ENCODE measurements around the gene DDX47. TPM values are rescaled to one million over a fixed set of nuclear protein-coding genes. Genes with fewer than 3 reads are reported as not detected.

DDX47 gene
- total and polyA plus RNA-seq, 2 of the 4 experiments (the other 2 are of a cell fraction) = 77.8 to 89.5 TPM

GRCh38 chr12:12764824-12765223, 48.3 kb upstream of the DDX47 start:
- ChIA-PET CTCF (no interaction called here), POLR2A (ENCODE audit: unreplicated experiment) (no interaction called here)
- no peak for DNase-seq
- TF ChIP-seq FOS (IDR thresholded peaks at IDR 0.05; ENCODE audit: low read depth, low read length) (no peak), RCOR1 (IDR thresholded peaks at IDR 0.05; ENCODE audit: insufficient replicate concordance, low read length) (no peak), MAZ (IDR thresholded peaks at IDR 0.05; ENCODE audit: borderline replicate concordance, low read depth, low read length) (no peak), CTCF (conservative IDR thresholded peaks at IDR 0.05; ENCODE audit: low read depth, low read length) (no peak), ELK1 (IDR thresholded peaks at IDR 0.05; ENCODE audit: borderline replicate concordance, low read depth, low read length) (no peak), CHD1 (IDR thresholded peaks at IDR 0.05; ENCODE audit: low read depth, low read length) (no peak), SMC3 (IDR thresholded peaks at IDR 0.05; ENCODE audit: low read depth, low read length) (no peak), BHLHE40 (IDR thresholded peaks at IDR 0.05; ENCODE audit: low read depth, low read length) (no peak), USF2 (IDR thresholded peaks at IDR 0.05; ENCODE audit: low read depth, low read length) (no peak)
- in situ Hi-C loops (cut with MboI; ENCODE audit: low sequenced_read_pairs) = no loop called here
- H3K9me1 ChIP-seq (ENCODE audit: insufficient read depth, low read length) = no peaks in the 10 kb centered on the region
- H4K8ac ChIP-seq (ENCODE audit: low read depth in 2 of 2, low read length in 2 of 2) = no peak overlapping the region
- BruUV-seq (replicated peaks) = no TSS peak
- no peak overlapping the region for H3K4me2 ChIP-seq (ENCODE audit: low read depth, low read length)
- H3K9ac ChIP-seq (ENCODE audit: low read depth, low read length) = no peak overlapping the region
- no peak overlapping the region for H2AK5ac ChIP-seq (ENCODE audit: low read depth, low read length)
- H4K20me1 ChIP-seq (ENCODE audit: insufficient read depth, low read length) = no peaks in the 10 kb centered on the region
- H3K14ac ChIP-seq (replicated peaks; ENCODE audit: low read depth, low read length) = 0 out of 2 replicates have a peak overlapping the region, but pooled peaks have one; percentile 26
- no peak overlapping the region for H2BK120ac ChIP-seq (ENCODE audit: low read depth, low read length)
- no peak for ATAC-seq (ENCODE audit: low read depth)
- no peak overlapping the region for H3K4me3 ChIP-seq (ENCODE audit: insufficient read depth, low read depth, low read length)
- no peak overlapping the region for H3K4ac ChIP-seq (ENCODE audit: low read depth, low read length)
- H3K27me3 ChIP-seq (ENCODE audit: control insufficient read depth, insufficient read depth, low read length) = no peaks in the 10 kb centered on the region
- H2BK5ac ChIP-seq (ENCODE audit: low read depth, low read length, poor library complexity, severe bottlenecking) = no peak overlapping the region
- no peaks in the 10 kb centered on the region for H3K4me1 ChIP-seq (ENCODE audit: control insufficient read depth, insufficient read depth, low read length)
- no peak overlapping the region for H3K27ac ChIP-seq (ENCODE audit: insufficient read depth, low read length)
- dilution Hi-C loops (cut with HindIII; ENCODE audit: low sequenced_read_pairs, unreplicated experiment) = no loop called here
- H3K79me1 ChIP-seq (ENCODE audit: low read depth in 1 of 2, low read length in 2 of 2) = peaks cover 3 to 13% of the 10 kb centered on the region in 2 experiments; a peak in 2 of 4 replicates
- no peak overlapping the region for H3K56ac ChIP-seq (ENCODE audit: extremely low read depth, insufficient read depth, low read length)
- no peak overlapping the region for H3K23ac ChIP-seq (ENCODE audit: low read depth, low read length)
- no peaks in the 10 kb centered on the region for H3K36me3 ChIP-seq (ENCODE audit: control insufficient read depth, insufficient read depth, low read length)
- H2BK15ac ChIP-seq (ENCODE audit: low read depth, low read length) = no peak overlapping the region
- no peaks in the 10 kb centered on the region for H3K9me3 ChIP-seq (ENCODE audit: control insufficient read depth, insufficient read depth, low read length)
- H4K91ac ChIP-seq (ENCODE audit: insufficient read depth, low read depth, low read length) = no peak overlapping the region
- H4K5ac ChIP-seq (ENCODE audit: low read depth, low read length) = no peak overlapping the region
- H3K18ac ChIP-seq (ENCODE audit: low read depth, low read length) = no peak overlapping the region
- peak overlapping the region; percentile 10 for H2AFZ ChIP-seq (replicated peaks; ENCODE audit: low read length, poor library complexity)
- intact Hi-C loops (cut with micrococcal nuclease) = no loop called here
- no peak overlapping the region for H2BK20ac ChIP-seq (ENCODE audit: low read depth, low read length)
- H2AK9ac ChIP-seq (replicated peaks; ENCODE audit: low read depth, low read length, poor library complexity) = no peak overlapping the region
